Calu3 (cell line): ENCODE measurements around the gene UST. TPM values are rescaled to one million over a fixed set of nuclear protein-coding genes. Genes with fewer than 3 reads are reported as not detected.
"Not testable (repeated sequence)": the region's sequence is repeated elsewhere in the genome, so short reads cannot be mapped to it uniquely, and the experiment has no call there.

Experiments
- BruUV-seq: library from RNA; stranded (reverse); fragments of 400-500 nt; replicated peaks from 2 replicates; lab custom pipeline; 2021; lab: Mats Ljungman, UMichigan
- CTCF ChIA-PET: fragments of 300-600 bp; sonication (Branson Sonifier 250); formaldehyde crosslinking; loops from one replicate; lab custom pipeline; 2022; ENCODE audit warnings: antibody characterized with exemption; lab: Charles Lee
- DNase-seq: peaks from one replicate; pipeline ENCODE4 v3.0.0; 2022
- H3K27ac Mint-ChIP-seq: one replicate; pipeline ENCODE4 v1.8.0; 2022; ENCODE audit warnings: mixed read lengths; ENCODE audit not compliant: unreplicated experiment
- H3K27me3 Mint-ChIP-seq: one replicate; pipeline ENCODE4 v1.8.0; 2022; ENCODE audit warnings: mixed read lengths; ENCODE audit not compliant: unreplicated experiment
- H3K36me3 Mint-ChIP-seq: one replicate; pipeline ENCODE4 v1.8.0; 2022; ENCODE audit warnings: mild to moderate bottlenecking, moderate library complexity, mixed read lengths; ENCODE audit not compliant: insufficient read depth, unreplicated experiment
- H3K4me1 Mint-ChIP-seq: one replicate; pipeline ENCODE4 v1.8.0; 2022; ENCODE audit warnings: mild to moderate bottlenecking, low read depth, mixed read lengths; ENCODE audit not compliant: unreplicated experiment
- H3K4me3 Mint-ChIP-seq: one replicate; pipeline ENCODE4 v1.8.0; 2022; ENCODE audit warnings: mild to moderate bottlenecking, low read depth, moderate library complexity, mixed read lengths; ENCODE audit not compliant: unreplicated experiment
- H3K9me3 Mint-ChIP-seq: one replicate; pipeline ENCODE4 v1.8.0; 2022; ENCODE audit warnings: low read depth, mixed read lengths; ENCODE audit not compliant: unreplicated experiment
- CTCF ChIP-seq: fragments of 200-600 bp; IDR thresholded peaks from one replicate; pipeline ENCODE4 v1.8.0; 2022; ENCODE audit warnings: antibody characterized with exemption; ENCODE audit not compliant: unreplicated experiment
- intact Hi-C: fragments of 100-400 bp; cut with micrococcal nuclease; formaldehyde crosslinking; loops from one replicate; pipeline ENCODE4 v1.10.0; 2022; ENCODE audit not compliant: unreplicated experiment
- total RNA-seq: library from RNA; stranded (reverse); gene quantifications from 2 replicates; pipeline ENCODE4 v1.2.3, GENCODE V29; 2022

The UST gene
- total RNA-seq, 1 experiment from 2014 or later: 2.4 TPM

- Mint-ChIP-seq H3K9me3 (no peaks in the 10 kb centered on the region), H3K36me3 (no peaks in the 10 kb centered on the region), H3K27ac (no peak overlapping the region), H3K4me1 (no peaks in the 10 kb centered on the region), H3K4me3 (no peak overlapping the region), H3K27me3 (no peaks in the 10 kb centered on the region)
- BruUV-seq: no TSS peak
- intact Hi-C loops: no loop called here
- no peak for TF ChIP-seq CTCF
- CTCF ChIA-PET: no interaction called here
- DNase-seq: no peak
Measured at GRCh38 chr6:148779142-148779562, 32.3 kb downstream of the UST start.

DNA sequence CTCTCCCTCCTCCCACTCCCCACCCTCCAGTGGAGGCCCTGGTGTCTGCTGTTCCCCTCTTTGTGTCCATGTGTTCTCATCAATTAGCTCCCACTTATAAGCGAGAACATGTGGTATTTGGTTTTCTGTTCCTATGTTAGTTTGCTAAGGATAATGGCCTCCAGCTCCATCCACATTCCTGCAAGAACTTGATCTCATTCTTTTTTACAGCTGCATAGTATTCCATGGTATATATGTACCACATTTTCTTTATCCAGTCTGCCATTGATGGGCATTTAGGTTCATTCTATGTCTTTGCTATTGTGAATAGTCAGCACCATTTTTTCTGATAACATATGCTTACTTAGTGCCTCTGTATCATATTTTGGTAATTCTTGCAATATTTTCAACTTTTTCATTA lies 33.6 kb downstream of the UST start:
- H3K4me3 Mint-ChIP-seq, H3K27me3 Mint-ChIP-seq, H3K4me1 Mint-ChIP-seq, intact Hi-C loops, DNase-seq, H3K36me3 Mint-ChIP-seq, H3K9me3 Mint-ChIP-seq, BruUV-seq, CTCF ChIA-PET, H3K27ac Mint-ChIP-seq: not testable (repeated sequence)

- Mint-ChIP-seq H3K27me3 (no peaks in the 10 kb centered on the region), H3K36me3 (no peaks in the 10 kb centered on the region), H3K4me3 (no peak overlapping the region), H3K27ac (no peak overlapping the region), H3K9me3 (no peaks in the 10 kb centered on the region), H3K4me1 (no peaks in the 10 kb centered on the region)
- BruUV-seq: no TSS peak
- no peak for TF ChIP-seq CTCF
- CTCF ChIA-PET: interaction anchor here (0.6 kb wide), 1 partner anchor 103 kb away, joined by 5 read pairs; no protein-coding TSS in a partner anchor
- intact Hi-C loops: no loop called here
- no peak for DNase-seq
Measured at GRCh38 chr6:148780918-148781436, 34.1 kb downstream of the UST start.

DNA sequence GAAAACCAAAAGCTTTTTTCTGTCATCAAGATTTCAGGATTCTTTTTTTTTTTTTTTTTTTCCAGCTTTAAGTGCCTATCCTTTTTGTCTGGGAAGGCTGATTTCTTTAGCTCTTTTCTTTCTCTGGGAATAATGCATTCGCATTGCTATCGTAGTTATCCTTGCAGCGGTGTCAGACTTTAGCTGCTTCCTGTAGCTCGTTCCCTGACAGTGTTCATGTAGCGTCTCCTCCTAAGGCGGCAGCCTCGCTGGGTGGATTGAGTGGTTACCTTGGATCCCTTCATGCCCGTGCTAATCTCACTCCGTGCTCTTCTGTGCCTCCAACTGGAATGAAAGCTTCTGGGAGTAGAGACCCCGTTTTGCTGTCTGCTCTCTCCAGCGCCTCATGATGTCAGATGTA lies 43.1 kb downstream of the UST start:
- no peaks in the 10 kb centered on the region for H3K4me1 Mint-ChIP-seq
- no TSS peak for BruUV-seq
- H3K27ac Mint-ChIP-seq: no peak overlapping the region
- intact Hi-C loops: no loop called here
- no peaks in the 10 kb centered on the region for H3K36me3 Mint-ChIP-seq
- TF ChIP-seq CTCF: no peak
- CTCF ChIA-PET: no interaction called here
- H3K9me3 Mint-ChIP-seq: no peaks in the 10 kb centered on the region
- DNase-seq: no peak
- H3K4me3 Mint-ChIP-seq: no peak overlapping the region
- H3K27me3 Mint-ChIP-seq: no peaks in the 10 kb centered on the region

DNA sequence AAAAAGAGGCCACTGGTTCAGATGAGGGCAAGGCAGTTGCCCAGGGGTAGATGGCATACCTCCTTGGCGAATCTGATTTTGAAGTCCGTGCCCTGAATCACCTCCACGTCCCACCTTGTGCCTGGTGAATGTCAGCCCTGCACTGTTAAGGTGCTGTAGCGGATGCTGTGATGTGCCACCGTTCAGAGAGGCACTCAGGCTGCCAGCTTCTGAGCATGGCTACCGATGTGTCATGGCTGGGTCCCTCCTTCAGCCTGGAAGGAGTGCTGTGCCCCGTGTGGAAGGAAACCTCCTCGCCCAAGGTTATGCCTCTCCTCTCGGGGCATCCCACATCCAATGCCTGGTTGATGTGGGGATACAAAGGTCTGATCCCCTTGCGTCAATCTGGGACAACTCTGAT lies 43.6 kb downstream of the UST start:
- Mint-ChIP-seq H3K4me3 (no peak overlapping the region), H3K27ac (no peak overlapping the region), H3K4me1 (no peaks in the 10 kb centered on the region), H3K36me3 (no peaks in the 10 kb centered on the region), H3K27me3 (no peaks in the 10 kb centered on the region), H3K9me3 (no peaks in the 10 kb centered on the region)
- BruUV-seq: no TSS peak
- no peak for TF ChIP-seq CTCF
- CTCF ChIA-PET: no interaction called here
- intact Hi-C loops: no loop called here
- no peak for DNase-seq
